Ovary (tissue), 3 donors: ENCODE measurements around the gene KIAA0040.

Experiments used
- EP300 ChIP-seq: sonication (generic); formaldehyde crosslinking; IDR thresholded peaks from one replicate; pipeline ENCODE4 v1.6.1; 2017; ENCODE audit warnings: antibody characterized with exemption
- TF ChIP-seq, protein P1 (sequence below), 3 donors: fragments of 450-650 bp in 2 of 3; fragments of 200-600 bp in 1 of 3; IDR thresholded peaks; one replicate each; pipeline versions ENCODE4 v1.5.1 to v1.8.0; 2016 to 2022; ENCODE audit warnings: antibody characterized with exemption in 3 of 3, mild to moderate bottlenecking in 1 of 3
- donor health status: DM: no; HTN: no; CAD: no.

GRCh38 chr1:175221557-175222175, 29.1 kb upstream of the KIAA0040 start:
- TF ChIP-seq, protein P1, sequence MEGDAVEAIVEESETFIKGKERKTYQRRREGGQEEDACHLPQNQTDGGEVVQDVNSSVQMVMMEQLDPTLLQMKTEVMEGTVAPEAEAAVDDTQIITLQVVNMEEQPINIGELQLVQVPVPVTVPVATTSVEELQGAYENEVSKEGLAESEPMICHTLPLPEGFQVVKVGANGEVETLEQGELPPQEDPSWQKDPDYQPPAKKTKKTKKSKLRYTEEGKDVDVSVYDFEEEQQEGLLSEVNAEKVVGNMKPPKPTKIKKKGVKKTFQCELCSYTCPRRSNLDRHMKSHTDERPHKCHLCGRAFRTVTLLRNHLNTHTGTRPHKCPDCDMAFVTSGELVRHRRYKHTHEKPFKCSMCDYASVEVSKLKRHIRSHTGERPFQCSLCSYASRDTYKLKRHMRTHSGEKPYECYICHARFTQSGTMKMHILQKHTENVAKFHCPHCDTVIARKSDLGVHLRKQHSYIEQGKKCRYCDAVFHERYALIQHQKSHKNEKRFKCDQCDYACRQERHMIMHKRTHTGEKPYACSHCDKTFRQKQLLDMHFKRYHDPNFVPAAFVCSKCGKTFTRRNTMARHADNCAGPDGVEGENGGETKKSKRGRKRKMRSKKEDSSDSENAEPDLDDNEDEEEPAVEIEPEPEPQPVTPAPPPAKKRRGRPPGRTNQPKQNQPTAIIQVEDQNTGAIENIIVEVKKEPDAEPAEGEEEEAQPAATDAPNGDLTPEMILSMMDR (IDR thresholded peaks at IDR 0.05), result no peak
- TF ChIP-seq EP300, result no peak
